Loucy (cell line): ENCODE data around the gene CUBN.

Source experiments
- EZH2phosphoT487 ChIP-seq: fragments of 200-600 bp; IDR thresholded peaks from 2 replicates; pipeline ENCODE4 v1.6.1; 2018; ENCODE audit warnings: antibody characterized with exemption, mild to moderate bottlenecking, moderate library complexity, borderline replicate concordance
- TF ChIP-seq, protein P1 (sequence below): fragments of 200-600 bp; sonication (generic); conservative IDR thresholded peaks from 2 replicates; pipeline ENCODE4 v1.5.1; 2014; ENCODE audit warnings: mild to moderate bottlenecking, antibody characterized with exemption, low read length

DNA sequence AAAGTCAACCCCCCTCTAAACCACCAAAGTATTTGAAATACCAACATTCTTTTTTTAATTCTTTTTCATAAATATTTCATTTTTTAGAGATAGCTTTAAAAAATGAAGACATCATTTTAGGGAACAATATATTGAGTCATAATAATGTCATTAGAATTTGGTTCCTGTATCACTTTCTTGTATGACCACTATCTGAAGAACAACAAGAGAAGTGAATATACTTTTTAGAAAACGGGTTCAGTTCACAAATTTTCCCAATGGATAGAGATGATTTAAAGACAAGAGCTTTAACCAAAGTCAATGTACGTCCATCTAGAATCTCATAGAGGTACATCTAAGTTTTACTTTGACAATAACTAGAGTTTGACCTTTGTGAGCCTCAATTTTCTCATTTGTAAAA, 48.2 kb downstream of the CUBN start:
- TF ChIP-seq, protein P1, sequence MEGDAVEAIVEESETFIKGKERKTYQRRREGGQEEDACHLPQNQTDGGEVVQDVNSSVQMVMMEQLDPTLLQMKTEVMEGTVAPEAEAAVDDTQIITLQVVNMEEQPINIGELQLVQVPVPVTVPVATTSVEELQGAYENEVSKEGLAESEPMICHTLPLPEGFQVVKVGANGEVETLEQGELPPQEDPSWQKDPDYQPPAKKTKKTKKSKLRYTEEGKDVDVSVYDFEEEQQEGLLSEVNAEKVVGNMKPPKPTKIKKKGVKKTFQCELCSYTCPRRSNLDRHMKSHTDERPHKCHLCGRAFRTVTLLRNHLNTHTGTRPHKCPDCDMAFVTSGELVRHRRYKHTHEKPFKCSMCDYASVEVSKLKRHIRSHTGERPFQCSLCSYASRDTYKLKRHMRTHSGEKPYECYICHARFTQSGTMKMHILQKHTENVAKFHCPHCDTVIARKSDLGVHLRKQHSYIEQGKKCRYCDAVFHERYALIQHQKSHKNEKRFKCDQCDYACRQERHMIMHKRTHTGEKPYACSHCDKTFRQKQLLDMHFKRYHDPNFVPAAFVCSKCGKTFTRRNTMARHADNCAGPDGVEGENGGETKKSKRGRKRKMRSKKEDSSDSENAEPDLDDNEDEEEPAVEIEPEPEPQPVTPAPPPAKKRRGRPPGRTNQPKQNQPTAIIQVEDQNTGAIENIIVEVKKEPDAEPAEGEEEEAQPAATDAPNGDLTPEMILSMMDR: no peak
- no peak for TF ChIP-seq EZH2phosphoT487
